Measurements from ENCODE around the gene CXCR4. TPM values are rescaled to one million over a fixed set of nuclear protein-coding genes. Genes with fewer than 3 reads are reported as not detected.

The CXCR4 gene
- total RNA-seq, 1 experiment from 2014 or later, result 1.5 TPM

DNA sequence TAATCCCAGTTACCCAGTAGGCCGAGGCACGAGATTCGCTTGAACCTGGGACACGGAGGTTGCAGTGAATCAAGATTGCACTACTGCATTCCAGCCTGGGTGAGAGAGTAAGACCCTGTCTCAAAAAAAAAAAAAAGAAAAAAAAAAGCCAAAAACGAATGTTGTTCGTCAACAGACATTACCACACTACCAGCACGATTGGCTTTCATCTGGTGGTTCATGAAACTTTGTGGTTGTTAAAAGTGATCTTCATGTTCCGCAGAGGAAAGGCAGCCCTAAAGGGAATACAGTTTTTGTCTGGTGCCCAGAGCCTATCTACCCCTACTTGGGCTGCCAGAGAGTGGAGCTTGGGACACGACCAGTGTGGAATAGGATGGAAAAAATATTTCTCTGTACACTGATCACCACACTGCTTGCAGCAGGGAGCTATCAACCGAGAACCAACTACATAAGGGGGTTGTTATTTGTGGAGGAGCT is 13.6 kb upstream of the CXCR4 start:
- intact Hi-C loops (cut with micrococcal nuclease; ENCODE audit: unreplicated experiment), result no loop called here
- Histone ChIP-seq H3K4me3 (ENCODE audit: low read depth, low read length, poor library complexity, severe bottlenecking) (no peak overlapping the region), H3K9me3 (ENCODE audit: low read depth, low read length, poor library complexity, severe bottlenecking) (no peaks in the 10 kb centered on the region), H3K36me3 (ENCODE audit: insufficient read depth, low read length, poor library complexity, severe bottlenecking) (no peaks in the 10 kb centered on the region), H3K27me3 (replicated peaks; ENCODE audit: insufficient read depth, low read depth, low read length, poor library complexity) (peaks cover 24% of the 10 kb centered on the region), H3K27ac (ENCODE audit: low read depth, low read length, poor library complexity, severe bottlenecking) (no peak overlapping the region), H3K4me1 (ENCODE audit: insufficient read depth, low read length, poor library complexity, severe bottlenecking) (no peaks in the 10 kb centered on the region)
- no TSS peak for BruUV-seq (replicated peaks)
- ChIA-PET POLR2A (ENCODE audit: low non-redundant PET) (no interaction called here), CTCF (no interaction called here)
- TF ChIP-seq, protein P1, sequence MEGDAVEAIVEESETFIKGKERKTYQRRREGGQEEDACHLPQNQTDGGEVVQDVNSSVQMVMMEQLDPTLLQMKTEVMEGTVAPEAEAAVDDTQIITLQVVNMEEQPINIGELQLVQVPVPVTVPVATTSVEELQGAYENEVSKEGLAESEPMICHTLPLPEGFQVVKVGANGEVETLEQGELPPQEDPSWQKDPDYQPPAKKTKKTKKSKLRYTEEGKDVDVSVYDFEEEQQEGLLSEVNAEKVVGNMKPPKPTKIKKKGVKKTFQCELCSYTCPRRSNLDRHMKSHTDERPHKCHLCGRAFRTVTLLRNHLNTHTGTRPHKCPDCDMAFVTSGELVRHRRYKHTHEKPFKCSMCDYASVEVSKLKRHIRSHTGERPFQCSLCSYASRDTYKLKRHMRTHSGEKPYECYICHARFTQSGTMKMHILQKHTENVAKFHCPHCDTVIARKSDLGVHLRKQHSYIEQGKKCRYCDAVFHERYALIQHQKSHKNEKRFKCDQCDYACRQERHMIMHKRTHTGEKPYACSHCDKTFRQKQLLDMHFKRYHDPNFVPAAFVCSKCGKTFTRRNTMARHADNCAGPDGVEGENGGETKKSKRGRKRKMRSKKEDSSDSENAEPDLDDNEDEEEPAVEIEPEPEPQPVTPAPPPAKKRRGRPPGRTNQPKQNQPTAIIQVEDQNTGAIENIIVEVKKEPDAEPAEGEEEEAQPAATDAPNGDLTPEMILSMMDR (conservative IDR thresholded peaks at IDR 0.05; ENCODE audit: low read depth, low read length), result no peak
- TF ChIP-seq EZH2 (IDR thresholded peaks at IDR 0.05; ENCODE audit: borderline replicate concordance, low read depth, low read length, poor library complexity, severe bottlenecking), result no peak
- no peak for DNase-seq (ENCODE audit: low spot score)

GRCh38 chr2:136130511-136130910 is 12.6 kb upstream of the CXCR4 start:
- no peaks in the 10 kb centered on the region for H3K36me3 ChIP-seq (ENCODE audit: insufficient read depth, low read length, poor library complexity, severe bottlenecking)
- POLR2A ChIA-PET (ENCODE audit: low non-redundant PET), result no interaction called here
- H3K4me3 ChIP-seq (ENCODE audit: low read depth, low read length, poor library complexity, severe bottlenecking), result no peak overlapping the region
- no peak for DNase-seq (ENCODE audit: low spot score)
- H3K4me1 ChIP-seq (ENCODE audit: insufficient read depth, low read length, poor library complexity, severe bottlenecking), result no peaks in the 10 kb centered on the region
- intact Hi-C loops (cut with micrococcal nuclease; ENCODE audit: unreplicated experiment), result no loop called here
- no TSS peak for BruUV-seq (replicated peaks)
- no peaks in the 10 kb centered on the region for H3K9me3 ChIP-seq (ENCODE audit: low read depth, low read length, poor library complexity, severe bottlenecking)
- H3K27ac ChIP-seq (ENCODE audit: low read depth, low read length, poor library complexity, severe bottlenecking), result no peak overlapping the region
- H3K27me3 ChIP-seq (replicated peaks; ENCODE audit: insufficient read depth, low read depth, low read length, poor library complexity), result peaks cover 34% of the 10 kb centered on the region
- CTCF ChIA-PET, result no interaction called here
- TF ChIP-seq EZH2 (IDR thresholded peaks at IDR 0.05; ENCODE audit: borderline replicate concordance, low read depth, low read length, poor library complexity, severe bottlenecking), result no peak
- TF ChIP-seq, protein P1 (conservative IDR thresholded peaks at IDR 0.05; ENCODE audit: low read depth, low read length), result no peak

DNA sequence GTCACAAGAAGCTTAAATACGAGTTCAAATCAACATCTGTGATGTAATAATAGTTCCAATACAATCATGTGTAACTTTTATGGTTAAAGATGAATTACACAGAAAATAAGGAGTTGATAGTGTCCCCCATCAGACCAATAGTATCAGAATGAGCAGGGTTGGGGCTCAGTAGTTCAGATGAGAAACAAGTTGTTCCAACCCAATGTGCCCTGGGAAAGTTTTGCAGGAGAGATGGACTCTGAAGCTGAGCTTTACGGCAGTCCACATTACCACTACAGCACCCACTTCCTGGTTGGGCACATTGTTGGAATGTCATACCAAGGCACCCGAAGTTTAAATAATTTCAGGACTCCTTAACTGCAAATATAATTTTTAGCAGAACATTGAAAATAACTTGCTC is 12.1 kb upstream of the CXCR4 start:
- intact Hi-C loops (cut with micrococcal nuclease; ENCODE audit: unreplicated experiment), result no loop called here
- CTCF ChIA-PET, result no interaction called here
- BruUV-seq (replicated peaks), result no TSS peak
- no peak overlapping the region for H3K27ac ChIP-seq (ENCODE audit: low read depth, low read length, poor library complexity, severe bottlenecking)
- H3K27me3 ChIP-seq (replicated peaks; ENCODE audit: insufficient read depth, low read depth, low read length, poor library complexity), result peaks cover 39% of the 10 kb centered on the region
- H3K4me3 ChIP-seq (ENCODE audit: low read depth, low read length, poor library complexity, severe bottlenecking), result no peak overlapping the region
- no peaks in the 10 kb centered on the region for H3K9me3 ChIP-seq (ENCODE audit: low read depth, low read length, poor library complexity, severe bottlenecking)
- no peaks in the 10 kb centered on the region for H3K4me1 ChIP-seq (ENCODE audit: insufficient read depth, low read length, poor library complexity, severe bottlenecking)
- TF ChIP-seq, protein P1 (conservative IDR thresholded peaks at IDR 0.05; ENCODE audit: low read depth, low read length), result no peak
- no peak for TF ChIP-seq EZH2 (IDR thresholded peaks at IDR 0.05; ENCODE audit: borderline replicate concordance, low read depth, low read length, poor library complexity, severe bottlenecking)
- DNase-seq (ENCODE audit: low spot score), result no peak
- H3K36me3 ChIP-seq (ENCODE audit: insufficient read depth, low read length, poor library complexity, severe bottlenecking), result no peaks in the 10 kb centered on the region
- POLR2A ChIA-PET (ENCODE audit: low non-redundant PET), result no interaction called here

Data from A673 (cell line).